ENCODE measurements around the gene UBALD2. TPM values are rescaled to one million over a fixed set of nuclear protein-coding genes. Genes with fewer than 3 reads are reported as not detected.

Gene UBALD2
- total RNA-seq, 1 experiment from 2014 or later: 30.3 TPM

DNA sequence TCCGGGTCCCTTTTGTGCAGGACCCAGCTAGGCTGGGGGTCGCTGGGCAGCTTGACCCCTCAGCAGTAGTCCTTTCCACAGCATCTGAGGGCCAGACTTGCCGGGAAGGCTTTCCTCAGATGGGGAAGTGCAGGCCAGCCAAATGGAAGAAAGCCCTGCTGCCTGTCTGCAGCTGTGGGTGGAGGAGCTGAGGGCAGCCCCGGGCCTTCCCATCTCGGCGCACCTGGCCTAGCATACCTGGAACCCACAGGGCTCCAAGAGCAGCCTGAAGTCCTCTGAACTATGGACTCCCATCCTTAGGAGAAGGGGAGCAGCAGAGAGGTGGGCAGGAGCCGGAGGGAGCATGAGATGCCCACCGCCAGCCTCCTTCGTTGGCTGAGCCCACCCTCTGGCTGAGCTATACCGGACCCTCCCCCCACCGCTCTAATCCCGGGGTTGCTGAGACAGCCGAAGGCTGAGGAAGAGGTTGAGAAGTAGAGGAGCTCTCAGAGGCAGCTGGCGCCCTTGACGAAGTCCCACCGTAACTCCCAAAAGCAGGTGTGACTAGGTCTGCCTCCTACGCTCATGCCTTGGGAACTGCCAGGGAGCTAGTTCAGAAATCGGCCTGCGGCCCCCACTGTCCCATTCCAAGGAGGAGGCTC is 13.2 kb downstream of the UBALD2 start:
- TF ChIP-seq NFATC4 (CRISPR knock-in tag; IDR thresholded peaks at IDR 0.05): no peak
- TF ChIP-seq, protein P1, sequence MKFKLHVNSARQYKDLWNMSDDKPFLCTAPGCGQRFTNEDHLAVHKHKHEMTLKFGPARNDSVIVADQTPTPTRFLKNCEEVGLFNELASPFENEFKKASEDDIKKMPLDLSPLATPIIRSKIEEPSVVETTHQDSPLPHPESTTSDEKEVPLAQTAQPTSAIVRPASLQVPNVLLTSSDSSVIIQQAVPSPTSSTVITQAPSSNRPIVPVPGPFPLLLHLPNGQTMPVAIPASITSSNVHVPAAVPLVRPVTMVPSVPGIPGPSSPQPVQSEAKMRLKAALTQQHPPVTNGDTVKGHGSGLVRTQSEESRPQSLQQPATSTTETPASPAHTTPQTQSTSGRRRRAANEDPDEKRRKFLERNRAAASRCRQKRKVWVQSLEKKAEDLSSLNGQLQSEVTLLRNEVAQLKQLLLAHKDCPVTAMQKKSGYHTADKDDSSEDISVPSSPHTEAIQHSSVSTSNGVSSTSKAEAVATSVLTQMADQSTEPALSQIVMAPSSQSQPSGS (CRISPR knock-in tag; IDR thresholded peaks at IDR 0.05; ENCODE audit: borderline replicate concordance, low read depth): no peak
- TF ChIP-seq CBFB (CRISPR knock-in tag; IDR thresholded peaks at IDR 0.05; ENCODE audit: low read depth): no peak
- TF ChIP-seq NR2C2 (CRISPR knock-in tag; IDR thresholded peaks at IDR 0.05): no peak
- no peak for TF ChIP-seq CREB1 (CRISPR knock-in tag; IDR thresholded peaks at IDR 0.05)
- no peak for TF ChIP-seq RORB (CRISPR knock-in tag; IDR thresholded peaks at IDR 0.05)
- TF ChIP-seq SP1 (CRISPR knock-in tag; conservative IDR thresholded peaks at IDR 0.05): no peak
- TF ChIP-seq ZSCAN18 (CRISPR knock-in tag; IDR thresholded peaks at IDR 0.05): no peak
- TF ChIP-seq, protein P2, sequence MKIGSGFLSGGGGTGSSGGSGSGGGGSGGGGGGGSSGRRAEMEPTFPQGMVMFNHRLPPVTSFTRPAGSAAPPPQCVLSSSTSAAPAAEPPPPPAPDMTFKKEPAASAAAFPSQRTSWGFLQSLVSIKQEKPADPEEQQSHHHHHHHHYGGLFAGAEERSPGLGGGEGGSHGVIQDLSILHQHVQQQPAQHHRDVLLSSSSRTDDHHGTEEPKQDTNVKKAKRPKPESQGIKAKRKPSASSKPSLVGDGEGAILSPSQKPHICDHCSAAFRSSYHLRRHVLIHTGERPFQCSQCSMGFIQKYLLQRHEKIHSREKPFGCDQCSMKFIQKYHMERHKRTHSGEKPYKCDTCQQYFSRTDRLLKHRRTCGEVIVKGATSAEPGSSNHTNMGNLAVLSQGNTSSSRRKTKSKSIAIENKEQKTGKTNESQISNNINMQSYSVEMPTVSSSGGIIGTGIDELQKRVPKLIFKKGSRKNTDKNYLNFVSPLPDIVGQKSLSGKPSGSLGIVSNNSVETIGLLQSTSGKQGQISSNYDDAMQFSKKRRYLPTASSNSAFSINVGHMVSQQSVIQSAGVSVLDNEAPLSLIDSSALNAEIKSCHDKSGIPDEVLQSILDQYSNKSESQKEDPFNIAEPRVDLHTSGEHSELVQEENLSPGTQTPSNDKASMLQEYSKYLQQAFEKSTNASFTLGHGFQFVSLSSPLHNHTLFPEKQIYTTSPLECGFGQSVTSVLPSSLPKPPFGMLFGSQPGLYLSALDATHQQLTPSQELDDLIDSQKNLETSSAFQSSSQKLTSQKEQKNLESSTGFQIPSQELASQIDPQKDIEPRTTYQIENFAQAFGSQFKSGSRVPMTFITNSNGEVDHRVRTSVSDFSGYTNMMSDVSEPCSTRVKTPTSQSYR (CRISPR knock-in tag; IDR thresholded peaks at IDR 0.05): no peak
- TF ChIP-seq ELF4 (CRISPR knock-in tag; IDR thresholded peaks at IDR 0.05; ENCODE audit: low read depth): no peak
- no peak for TF ChIP-seq GRHL2 (CRISPR knock-in tag; IDR thresholded peaks at IDR 0.05; ENCODE audit: insufficient replicate concordance, severe bottlenecking)
- no peak for TF ChIP-seq MAX (CRISPR knock-in tag; IDR thresholded peaks at IDR 0.05)
- TF ChIP-seq, protein P3, sequence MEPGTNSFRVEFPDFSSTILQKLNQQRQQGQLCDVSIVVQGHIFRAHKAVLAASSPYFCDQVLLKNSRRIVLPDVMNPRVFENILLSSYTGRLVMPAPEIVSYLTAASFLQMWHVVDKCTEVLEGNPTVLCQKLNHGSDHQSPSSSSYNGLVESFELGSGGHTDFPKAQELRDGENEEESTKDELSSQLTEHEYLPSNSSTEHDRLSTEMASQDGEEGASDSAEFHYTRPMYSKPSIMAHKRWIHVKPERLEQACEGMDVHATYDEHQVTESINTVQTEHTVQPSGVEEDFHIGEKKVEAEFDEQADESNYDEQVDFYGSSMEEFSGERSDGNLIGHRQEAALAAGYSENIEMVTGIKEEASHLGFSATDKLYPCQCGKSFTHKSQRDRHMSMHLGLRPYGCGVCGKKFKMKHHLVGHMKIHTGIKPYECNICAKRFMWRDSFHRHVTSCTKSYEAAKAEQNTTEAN (CRISPR knock-in tag; IDR thresholded peaks at IDR 0.05): no peak
- Mint-ChIP-seq H3K4me3 (no peak overlapping the region), H3K9me3 (no peaks in the 10 kb centered on the region), H3K36me3 (no peaks in the 10 kb centered on the region), H3K4me1 (no peaks in the 10 kb centered on the region), H3K27me3 (ENCODE audit: low read depth) (no peaks in the 10 kb centered on the region), H3K27ac (no peak overlapping the region)
- POLR2A ChIA-PET: no interaction called here
- ATAC-seq: no peak
- CTCF ChIA-PET: interaction anchor here (0.6 to 4.9 kb wide), 20 partner anchors 10 to 298 kb away, joined by 3 to 120 read pairs (median 19); partner anchors contain the start of genes CDK3, EXOC7, FOXJ1 and UBALD2
- DNase-seq (ENCODE audit: low spot score): no peak

GRCh38 chr17:76278952-76279741 is 14.0 kb downstream of the UBALD2 start:
- POLR2A ChIA-PET: interaction anchor here (1.0 to 1.3 kb wide), 3 partner anchors 12 to 136 kb away, joined by 3 read pairs; no protein-coding TSS in a partner anchor
- H3K4me3 Mint-ChIP-seq: no peak overlapping the region
- no peaks in the 10 kb centered on the region for H3K4me1 Mint-ChIP-seq
- H3K27me3 Mint-ChIP-seq (ENCODE audit: low read depth): no peaks in the 10 kb centered on the region
- no peak overlapping the region for H3K27ac Mint-ChIP-seq
- CTCF ChIA-PET: interaction anchor here (0.5 to 4.9 kb wide), 109 partner anchors 10 to 434 kb away, joined by 3 to 120 read pairs (median 5); partner anchors contain the start of genes ACOX1, CDK3, EXOC7 and FBF1
- H3K9me3 Mint-ChIP-seq: no peaks in the 10 kb centered on the region
- no peaks in the 10 kb centered on the region for H3K36me3 Mint-ChIP-seq
- ATAC-seq (peak; percentile 93), DNase-seq (ENCODE audit: low spot score) (peak; percentile 94)
- TF ChIP-seq TEAD4 (CRISPR knock-in tag; IDR thresholded peaks at IDR 0.05) (peak; percentile 51; the same call in 1 of the 2 replicates), ZBTB21 (CRISPR knock-in tag; IDR thresholded peaks at IDR 0.05; ENCODE audit: borderline replicate concordance) (no peak), E2F4 (CRISPR knock-in tag; IDR thresholded peaks at IDR 0.05; ENCODE audit: borderline replicate concordance, low read depth) (no peak), TEAD1 (CRISPR knock-in tag; IDR thresholded peaks at IDR 0.05) (peak; percentile 77; the same call in 1 of the 2 replicates), ZNF121 (CRISPR knock-in tag; IDR thresholded peaks at IDR 0.05) (peak; percentile 92), NFATC4 (CRISPR knock-in tag; IDR thresholded peaks at IDR 0.05) (no peak), RELA (CRISPR knock-in tag; IDR thresholded peaks at IDR 0.05; ENCODE audit: borderline replicate concordance) (no peak), SMAD3 (CRISPR knock-in tag; IDR thresholded peaks at IDR 0.05; ENCODE audit: borderline replicate concordance) (no peak), ZNF671 (CRISPR knock-in tag; IDR thresholded peaks at IDR 0.05) (no peak), ETV6 (CRISPR knock-in tag; IDR thresholded peaks at IDR 0.05) (no peak)
- TF ChIP-seq, protein P4, sequence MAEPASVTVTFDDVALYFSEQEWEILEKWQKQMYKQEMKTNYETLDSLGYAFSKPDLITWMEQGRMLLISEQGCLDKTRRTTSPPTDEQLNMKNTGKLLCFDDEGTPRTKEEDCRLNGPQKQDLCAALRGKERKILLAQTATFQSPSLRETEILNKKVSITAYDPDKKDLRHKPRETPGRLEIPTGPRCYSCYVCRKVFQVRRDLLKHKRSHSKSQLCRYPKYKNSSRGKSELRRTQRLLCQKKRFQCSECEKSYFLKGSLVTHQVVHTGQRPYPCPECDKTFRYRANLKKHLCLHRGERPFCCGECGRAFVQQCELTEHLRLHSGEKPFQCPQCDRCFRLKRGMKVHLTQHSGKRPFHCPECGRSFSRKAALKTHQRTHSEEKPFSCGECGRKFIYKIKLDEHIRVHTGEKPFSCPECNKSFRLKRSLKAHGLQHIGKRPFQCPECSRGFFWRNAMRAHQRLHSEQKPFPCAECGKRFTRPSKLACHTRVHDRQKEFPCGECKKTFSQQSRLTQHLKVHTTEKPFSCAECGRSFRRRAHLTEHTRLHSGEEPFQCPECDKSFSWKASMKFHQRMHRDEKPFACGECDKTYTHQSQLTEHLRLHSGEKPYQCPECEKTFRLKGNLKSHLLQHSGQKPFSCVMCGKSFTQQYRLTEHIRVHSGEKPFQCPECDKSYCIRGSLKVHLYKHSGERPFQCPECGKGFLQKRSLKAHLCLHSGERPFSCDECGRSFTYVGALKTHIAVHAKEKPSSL (CRISPR knock-in tag; conservative IDR thresholded peaks at IDR 0.05): no peak
